Suprapubic skin (tissue), 4 donors: ENCODE measurements around the gene CDK5.

ENCODE experiments used
- EP300 ChIP-seq: sonication (generic); formaldehyde crosslinking; IDR thresholded peaks from one replicate; pipeline ENCODE4 v1.6.1; 2017; ENCODE audit warnings: antibody characterized with exemption
- POLR2A ChIP-seq, 2 donors: fragments of 450-650 bp; IDR thresholded peaks; one replicate each; pipeline ENCODE4 v1.6.1; 2017; ENCODE audit warnings: antibody characterized with exemption in 2 of 2, mild to moderate bottlenecking in 2 of 2, moderate library complexity in 2 of 2
- POLR2AphosphoS5 ChIP-seq, 3 donors: sonication (generic); formaldehyde crosslinking; IDR thresholded peaks; one replicate each; pipeline ENCODE4 v1.6.1; 2017; ENCODE audit warnings: antibody characterized with exemption in 3 of 3
- TF ChIP-seq, protein P1 (sequence below), 2 donors: fragments of 200-600 bp in 1 of 2; fragments of 450-650 bp in 1 of 2; sonication (generic) in 1 of 2; IDR thresholded peaks; one replicate each; pipeline ENCODE4 v1.5.1; 2016 to 2019; ENCODE audit warnings: antibody characterized with exemption in 2 of 2, mild to moderate bottlenecking in 1 of 2, moderate library complexity in 1 of 2

DNA sequence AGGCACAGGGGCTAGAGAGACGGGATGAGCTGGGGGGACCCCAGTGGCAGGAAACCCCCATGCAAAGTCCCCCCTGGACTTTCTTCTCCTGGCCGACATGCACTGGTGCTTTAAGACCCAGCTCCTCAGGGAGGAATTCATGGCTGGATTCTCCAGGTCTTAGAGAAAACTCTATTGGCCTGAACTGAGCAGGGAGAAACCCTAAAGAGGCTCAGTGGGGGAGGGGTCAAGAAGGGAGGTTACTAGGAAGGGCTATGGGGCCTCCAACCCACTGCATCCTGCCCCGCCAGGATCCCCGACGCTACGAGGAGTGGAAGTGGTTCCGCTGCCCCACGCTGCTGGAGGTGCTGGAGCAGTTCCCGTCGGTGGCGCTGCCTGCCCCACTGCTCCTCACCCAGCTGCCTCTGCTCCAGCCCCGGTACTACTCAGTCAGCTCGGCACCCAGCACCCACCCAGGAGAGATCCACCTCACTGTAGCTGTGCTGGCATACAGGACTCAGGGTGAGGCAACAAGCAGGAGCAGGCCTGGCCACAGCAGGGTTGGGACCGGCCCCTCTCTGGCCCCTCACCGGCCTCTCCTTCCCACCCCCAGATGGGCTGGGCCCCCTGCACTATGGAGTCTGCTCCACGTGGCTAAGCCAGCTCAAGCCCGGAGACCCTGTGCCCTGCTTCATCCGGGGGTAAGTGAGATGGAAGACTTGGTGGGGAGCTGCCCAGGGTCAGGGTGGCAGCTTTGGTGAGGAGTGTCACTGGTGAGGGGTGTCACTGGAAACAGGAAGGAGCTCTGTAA is 47.2 kb downstream of the CDK5 start:
- TF ChIP-seq POLR2AphosphoS5 (IDR thresholded peaks at IDR 0.05) (no peak), POLR2A (IDR thresholded peaks at IDR 0.05) (no peak), EP300 (no peak)
- TF ChIP-seq, protein P1, sequence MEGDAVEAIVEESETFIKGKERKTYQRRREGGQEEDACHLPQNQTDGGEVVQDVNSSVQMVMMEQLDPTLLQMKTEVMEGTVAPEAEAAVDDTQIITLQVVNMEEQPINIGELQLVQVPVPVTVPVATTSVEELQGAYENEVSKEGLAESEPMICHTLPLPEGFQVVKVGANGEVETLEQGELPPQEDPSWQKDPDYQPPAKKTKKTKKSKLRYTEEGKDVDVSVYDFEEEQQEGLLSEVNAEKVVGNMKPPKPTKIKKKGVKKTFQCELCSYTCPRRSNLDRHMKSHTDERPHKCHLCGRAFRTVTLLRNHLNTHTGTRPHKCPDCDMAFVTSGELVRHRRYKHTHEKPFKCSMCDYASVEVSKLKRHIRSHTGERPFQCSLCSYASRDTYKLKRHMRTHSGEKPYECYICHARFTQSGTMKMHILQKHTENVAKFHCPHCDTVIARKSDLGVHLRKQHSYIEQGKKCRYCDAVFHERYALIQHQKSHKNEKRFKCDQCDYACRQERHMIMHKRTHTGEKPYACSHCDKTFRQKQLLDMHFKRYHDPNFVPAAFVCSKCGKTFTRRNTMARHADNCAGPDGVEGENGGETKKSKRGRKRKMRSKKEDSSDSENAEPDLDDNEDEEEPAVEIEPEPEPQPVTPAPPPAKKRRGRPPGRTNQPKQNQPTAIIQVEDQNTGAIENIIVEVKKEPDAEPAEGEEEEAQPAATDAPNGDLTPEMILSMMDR (IDR thresholded peaks at IDR 0.05) = no peak
